Measurements from ENCODE around the gene TBCEL. TPM values are rescaled to one million over a fixed set of nuclear protein-coding genes. Genes with fewer than 3 reads are reported as not detected.

Gene TBCEL
- total and polyA plus RNA-seq, 2 donors (not counting 3 experiments of a cell fraction or from before 2014, with no cell fraction given), result 5.6 to 19.5 TPM

- FAIRE-seq, result no peak
- peaks cover 8 to 14% of the 10 kb centered on the region in 2 experiments for H3K27me3 ChIP-seq (ENCODE audit: control insufficient read depth in 2 of 2, insufficient read depth in 2 of 2, low read length in 2 of 2)
These were observed 35.3 kb upstream of the TBCEL start for GRCh38 chr11:120988603-120989002.

More at GRCh38 chr11:120988603-120989002, 35.3 kb upstream of the TBCEL start:
- Histone ChIP-seq H3K79me2 (ENCODE audit: control insufficient read depth, insufficient read depth, low read length) (no peaks in the 10 kb centered on the region), H3K27ac (ENCODE audit: insufficient read depth, low read depth, low read length) (no peak overlapping the region), H3K4me1 (ENCODE audit: control insufficient read depth, extremely low read depth, insufficient read depth, low read length) (peaks cover 5% of the 10 kb centered on the region), H3K9ac (replicated peaks; ENCODE audit: extremely low read depth, insufficient read depth, low read length) (no peak overlapping the region), H3K9me1 (replicated peaks; ENCODE audit: control insufficient read depth, extremely low read depth, insufficient read depth, low read length) (no peaks in the 10 kb centered on the region), H3K36me3 (ENCODE audit: control insufficient read depth in 2 of 2, extremely low read depth in 1 of 2, insufficient read depth in 2 of 2, low read length in 2 of 2) (no peaks in the 10 kb centered on the region), H4K20me1 (replicated peaks; ENCODE audit: control insufficient read depth, extremely low read depth, insufficient read depth, low read length) (no peaks in the 10 kb centered on the region), H3K4me3 (replicated peaks in 1 of 3; ENCODE audit: insufficient read depth in 1 of 3, low read depth in 1 of 3, low read length in 3 of 3) (no peak overlapping the region), H3K9me3 (replicated peaks; ENCODE audit: control insufficient read depth, insufficient read depth, low read length) (no peaks in the 10 kb centered on the region), H2AFZ (ENCODE audit: low read depth, low read length) (no peak overlapping the region), H3K4me2 (ENCODE audit: insufficient read depth, low read length) (no peak overlapping the region)
- intact Hi-C loops (cut with micrococcal nuclease), result no loop called here
- dilution Hi-C loops (cut with MboI; ENCODE audit: extremely low pct_ligation_motif_present, low sequenced_read_pairs), result no loop called here
- CTCF ChIA-PET, result no interaction called here
- BruUV-seq (replicated peaks), result no TSS peak
- POLR2A ChIA-PET, result no interaction called here
- TF ChIP-seq JUN (IDR thresholded peaks at IDR 0.05; ENCODE audit: borderline replicate concordance, insufficient read depth, insufficient read length, low read depth) (no peak), MYC (IDR thresholded peaks at IDR 0.05; ENCODE audit: low read depth, low read length) (no peak), FOS (IDR thresholded peaks at IDR 0.05; ENCODE audit: borderline replicate concordance, insufficient read depth, low read length) (no peak), MAX (IDR thresholded peaks at IDR 0.05; ENCODE audit: insufficient read depth, insufficient read length) (no peak), EZH2 (IDR thresholded peaks at IDR 0.05; ENCODE audit: borderline replicate concordance, low read depth, low read length, severe bottlenecking) (no peak), GATA2 (IDR thresholded peaks at IDR 0.05; ENCODE audit: insufficient read depth, insufficient read length, low read depth, low read length) (no peak), POLR2A (IDR thresholded peaks at IDR 0.05; ENCODE audit: low read depth, low read length) (no peak), POLR2AphosphoS5 (IDR thresholded peaks at IDR 0.05; ENCODE audit: insufficient read depth, low read depth, low read length) (no peak)
- TF ChIP-seq, protein P1, sequence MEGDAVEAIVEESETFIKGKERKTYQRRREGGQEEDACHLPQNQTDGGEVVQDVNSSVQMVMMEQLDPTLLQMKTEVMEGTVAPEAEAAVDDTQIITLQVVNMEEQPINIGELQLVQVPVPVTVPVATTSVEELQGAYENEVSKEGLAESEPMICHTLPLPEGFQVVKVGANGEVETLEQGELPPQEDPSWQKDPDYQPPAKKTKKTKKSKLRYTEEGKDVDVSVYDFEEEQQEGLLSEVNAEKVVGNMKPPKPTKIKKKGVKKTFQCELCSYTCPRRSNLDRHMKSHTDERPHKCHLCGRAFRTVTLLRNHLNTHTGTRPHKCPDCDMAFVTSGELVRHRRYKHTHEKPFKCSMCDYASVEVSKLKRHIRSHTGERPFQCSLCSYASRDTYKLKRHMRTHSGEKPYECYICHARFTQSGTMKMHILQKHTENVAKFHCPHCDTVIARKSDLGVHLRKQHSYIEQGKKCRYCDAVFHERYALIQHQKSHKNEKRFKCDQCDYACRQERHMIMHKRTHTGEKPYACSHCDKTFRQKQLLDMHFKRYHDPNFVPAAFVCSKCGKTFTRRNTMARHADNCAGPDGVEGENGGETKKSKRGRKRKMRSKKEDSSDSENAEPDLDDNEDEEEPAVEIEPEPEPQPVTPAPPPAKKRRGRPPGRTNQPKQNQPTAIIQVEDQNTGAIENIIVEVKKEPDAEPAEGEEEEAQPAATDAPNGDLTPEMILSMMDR (IDR thresholded peaks at IDR 0.05; ENCODE audit: extremely low read depth in 1 of 2, insufficient read depth in 1 of 2, low read depth in 1 of 2, low read length in 2 of 2), result no peak
- no peak for DNase-seq (ENCODE audit: low read depth, low spot score)

All from endothelial cell of umbilical vein (primary cell).